ENCODE data around the gene OR2F2.

DNA sequence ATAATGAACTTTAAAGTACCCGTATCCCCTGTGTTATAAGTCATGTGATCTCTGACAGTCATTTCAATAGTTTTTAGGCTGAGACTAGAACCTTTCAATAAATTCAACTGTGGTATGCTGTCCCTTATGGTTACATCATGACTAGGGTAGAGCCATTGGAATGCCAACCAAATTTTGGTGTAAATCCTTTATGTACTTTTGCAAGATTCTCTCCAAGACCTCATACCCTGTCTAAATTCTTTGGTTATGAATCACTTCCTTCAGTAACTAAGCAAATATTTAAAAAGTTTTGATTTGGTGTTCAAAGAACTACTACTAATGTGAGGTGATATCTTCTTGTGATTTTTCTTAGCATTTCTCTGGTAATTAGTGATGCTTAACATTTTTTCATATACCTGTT, 44.3 kb downstream of the OR2F2 start:
- TF ChIP-seq, protein P1, sequence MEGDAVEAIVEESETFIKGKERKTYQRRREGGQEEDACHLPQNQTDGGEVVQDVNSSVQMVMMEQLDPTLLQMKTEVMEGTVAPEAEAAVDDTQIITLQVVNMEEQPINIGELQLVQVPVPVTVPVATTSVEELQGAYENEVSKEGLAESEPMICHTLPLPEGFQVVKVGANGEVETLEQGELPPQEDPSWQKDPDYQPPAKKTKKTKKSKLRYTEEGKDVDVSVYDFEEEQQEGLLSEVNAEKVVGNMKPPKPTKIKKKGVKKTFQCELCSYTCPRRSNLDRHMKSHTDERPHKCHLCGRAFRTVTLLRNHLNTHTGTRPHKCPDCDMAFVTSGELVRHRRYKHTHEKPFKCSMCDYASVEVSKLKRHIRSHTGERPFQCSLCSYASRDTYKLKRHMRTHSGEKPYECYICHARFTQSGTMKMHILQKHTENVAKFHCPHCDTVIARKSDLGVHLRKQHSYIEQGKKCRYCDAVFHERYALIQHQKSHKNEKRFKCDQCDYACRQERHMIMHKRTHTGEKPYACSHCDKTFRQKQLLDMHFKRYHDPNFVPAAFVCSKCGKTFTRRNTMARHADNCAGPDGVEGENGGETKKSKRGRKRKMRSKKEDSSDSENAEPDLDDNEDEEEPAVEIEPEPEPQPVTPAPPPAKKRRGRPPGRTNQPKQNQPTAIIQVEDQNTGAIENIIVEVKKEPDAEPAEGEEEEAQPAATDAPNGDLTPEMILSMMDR (conservative IDR thresholded peaks at IDR 0.05; ENCODE audit: low read length), result no peak
- no peak for TF ChIP-seq EZH2phosphoT487 (IDR thresholded peaks at IDR 0.05; ENCODE audit: borderline replicate concordance, low read depth, low read length)

Data from OCI-LY7 (cell line).